Measurements from ENCODE around the gene KRTDAP.

The KRTDAP gene

DNA sequence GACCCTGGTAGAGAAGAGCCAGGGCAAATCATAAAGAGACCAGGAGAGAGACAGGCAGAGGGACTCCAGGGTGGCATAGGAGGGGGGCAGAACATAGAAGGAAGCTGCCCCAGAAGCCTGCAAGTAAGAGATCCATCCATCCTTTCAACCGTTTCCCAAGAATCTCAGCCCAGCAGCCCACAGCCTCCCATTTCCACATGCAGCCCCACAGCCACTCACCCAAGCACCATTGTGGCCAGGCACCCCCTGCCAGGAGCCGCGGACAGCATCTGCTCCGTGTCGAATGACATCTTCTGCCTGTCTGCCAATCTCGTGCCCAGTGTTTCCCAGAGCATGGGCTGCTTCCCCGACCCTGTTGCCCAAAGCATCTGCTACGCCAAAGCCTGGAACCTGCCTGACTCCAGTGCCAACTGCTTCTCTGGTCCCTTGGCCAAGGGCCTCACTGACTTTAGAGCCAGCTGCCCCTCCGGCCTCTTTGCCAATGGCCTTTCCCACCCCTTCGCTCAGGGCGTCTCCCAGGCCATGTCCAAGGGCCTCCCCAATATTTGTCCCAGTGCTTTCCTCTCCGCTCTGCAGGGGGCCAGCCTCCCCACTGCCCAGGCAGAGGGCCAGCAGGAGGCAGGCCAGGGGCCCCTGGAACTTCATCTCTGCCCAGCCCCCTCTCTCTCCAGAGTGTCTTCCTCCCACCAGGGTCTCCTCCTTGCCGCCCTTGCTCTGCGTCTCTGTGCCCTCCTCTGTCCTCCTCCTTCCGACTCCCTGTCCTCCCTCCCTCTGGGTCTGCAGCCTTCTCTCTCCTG is 22.8 kb upstream of the KRTDAP start:
- DNase-seq (ENCODE audit: low read depth): no peak

DNA sequence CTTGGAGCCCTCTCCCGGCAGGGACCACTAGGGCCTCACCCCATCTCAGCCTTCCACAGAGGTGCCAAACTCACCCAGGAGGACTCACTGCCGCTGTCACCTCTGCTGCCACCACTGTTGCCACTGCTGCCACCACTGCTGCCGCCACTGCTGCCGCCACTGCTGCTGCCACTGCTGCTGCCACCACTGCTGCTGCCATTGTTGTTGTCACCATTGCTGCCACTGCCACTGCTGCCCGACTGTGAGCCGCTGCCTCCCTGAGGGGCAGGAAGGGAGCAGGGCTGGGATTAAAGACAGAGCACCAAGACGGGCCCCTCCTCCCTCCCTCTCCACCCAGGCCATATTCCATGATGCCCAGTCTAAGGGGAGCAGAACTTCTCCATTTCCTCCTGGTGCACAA is 21.1 kb upstream of the KRTDAP start:
- no peak for DNase-seq (ENCODE audit: low read depth)

GRCh38 chr19:35510626-35510964 is 20.3 kb upstream of the KRTDAP start:
- no peak for DNase-seq (ENCODE audit: low read depth)

DNA sequence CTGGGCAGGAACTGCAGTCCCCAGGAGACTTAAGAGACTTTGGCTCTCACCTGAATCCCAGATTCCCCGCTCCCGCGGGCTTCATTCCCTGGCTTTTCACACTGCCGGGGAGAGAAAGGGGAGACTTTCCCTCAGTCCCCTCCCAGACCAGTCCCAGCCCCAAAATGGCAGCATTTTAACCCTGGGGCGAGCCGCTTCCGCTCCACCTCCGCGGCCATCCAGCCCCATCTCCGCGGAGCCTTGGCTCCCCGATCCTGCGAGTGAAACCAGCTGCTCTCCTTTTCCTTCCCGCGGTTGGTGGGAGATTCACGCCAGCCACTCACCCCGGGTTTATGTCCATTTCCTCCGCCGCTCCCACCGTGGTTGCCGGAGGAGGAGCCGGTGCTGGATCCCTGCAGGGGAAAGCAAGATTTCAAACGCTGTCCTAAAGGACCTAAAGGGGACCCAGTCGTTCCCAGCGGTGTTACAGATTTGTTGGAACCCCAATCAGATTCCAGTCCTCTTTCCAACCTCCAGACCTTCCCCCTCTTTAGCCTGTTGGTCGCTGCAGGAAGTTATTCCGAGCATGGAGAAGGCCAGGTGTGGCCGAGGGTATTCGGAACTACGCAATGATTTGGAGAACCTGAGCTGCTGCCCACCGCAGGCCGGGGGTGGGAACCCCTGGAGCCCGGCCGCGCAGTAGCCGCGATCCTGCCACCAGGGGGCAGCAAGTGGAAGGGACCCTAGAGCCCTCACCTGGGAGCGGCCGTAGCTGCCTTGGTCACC is 19.8 kb upstream of the KRTDAP start:
- DNase-seq (ENCODE audit: low read depth): peak; percentile 65

GRCh38 chr19:35509018-35509652 is 18.9 kb upstream of the KRTDAP start:
- DNase-seq (ENCODE audit: low read depth): no peak

DNA sequence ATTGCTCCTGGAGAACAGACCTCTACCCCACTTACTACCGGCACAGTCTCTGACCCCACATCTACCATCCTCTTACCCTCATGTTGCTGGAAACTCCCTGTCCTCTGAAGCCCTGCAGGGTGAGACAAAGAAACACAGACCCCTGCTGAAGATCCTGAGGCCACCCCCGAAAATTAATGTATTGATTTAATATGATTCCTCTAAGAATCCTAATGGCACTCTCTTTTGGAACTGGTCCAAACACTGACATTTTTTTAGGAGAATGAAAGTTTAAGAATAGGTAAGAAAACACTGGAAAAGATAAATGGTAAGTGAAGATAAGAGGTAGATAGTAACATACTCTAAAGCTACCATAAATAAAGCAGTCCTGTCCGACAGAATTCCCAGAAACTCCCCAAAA is 17.9 kb upstream of the KRTDAP start:
- DNase-seq (ENCODE audit: low read depth): no peak

DNA sequence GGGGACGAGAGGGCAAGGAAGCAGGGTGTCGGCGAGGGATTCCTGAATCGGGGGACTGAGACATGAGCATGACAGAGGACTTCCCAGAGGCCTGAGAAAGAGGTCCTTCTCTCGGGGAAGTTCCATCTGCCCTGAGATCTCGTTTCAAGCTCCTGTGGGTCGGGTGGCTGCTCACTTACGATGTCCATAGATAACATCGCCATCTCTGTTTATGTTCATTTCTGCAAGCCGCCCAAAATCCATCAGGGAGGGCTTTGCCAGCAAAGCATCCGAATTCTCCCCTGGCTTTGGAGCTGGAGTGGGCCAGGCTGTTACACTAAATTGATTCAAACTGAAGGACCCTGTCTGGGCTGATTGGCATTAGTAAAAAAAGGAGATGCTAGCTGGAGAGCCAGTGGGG is 17.3 kb upstream of the KRTDAP start:
- DNase-seq (ENCODE audit: low read depth): no peak

GRCh38 chr19:35506011-35506410 is 15.7 kb upstream of the KRTDAP start:
- DNase-seq (ENCODE audit: low read depth): no peak

- no peak for DNase-seq (ENCODE audit: low read depth)
These were observed 12.5 kb upstream of the KRTDAP start for GRCh38 chr19:35502751-35503150.

DNA sequence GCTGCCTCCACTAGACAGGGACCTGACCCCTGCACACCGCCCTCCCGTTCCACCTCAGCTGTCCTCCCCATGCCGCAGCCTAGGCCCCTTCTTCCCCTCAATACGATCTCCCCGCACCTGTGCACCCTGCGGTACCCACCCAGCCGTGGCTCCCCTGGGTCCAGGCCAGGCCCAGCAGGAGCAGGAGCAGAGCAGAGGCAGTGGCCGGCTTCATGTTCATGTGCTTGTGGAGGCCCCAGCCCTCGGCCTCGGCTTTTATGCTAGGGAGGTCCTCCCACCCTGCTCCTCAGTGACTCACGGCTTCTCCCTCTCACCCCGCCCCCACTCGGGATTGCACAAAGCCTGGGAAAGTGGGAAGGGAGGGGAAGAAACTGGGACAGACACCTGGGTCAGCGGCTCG is 11.4 kb upstream of the KRTDAP start:
- DNase-seq (ENCODE audit: low read depth): no peak

DNA sequence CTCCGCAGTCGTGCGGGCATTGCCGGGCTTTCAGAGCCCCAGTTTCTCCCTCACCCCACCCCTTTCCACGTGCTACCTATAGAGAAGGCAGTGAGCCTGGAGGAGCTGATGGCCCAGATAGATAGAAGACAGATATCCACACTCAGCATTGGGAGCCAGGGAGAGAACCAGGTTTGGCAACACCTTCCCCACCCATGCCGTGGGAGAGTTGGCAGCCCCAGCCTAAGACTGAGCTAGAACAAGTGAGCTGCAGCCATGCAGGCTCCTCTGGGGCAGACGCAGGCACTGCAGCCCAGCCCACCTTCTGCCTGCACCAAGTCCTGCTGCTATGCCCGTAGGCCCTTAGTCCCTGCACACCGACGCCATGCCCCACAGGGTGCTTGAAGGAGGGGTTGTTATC is 10.3 kb upstream of the KRTDAP start:
- DNase-seq (ENCODE audit: low read depth): no peak

- DNase-seq (ENCODE audit: low read depth): no peak
These were observed 8.8 kb upstream of the KRTDAP start for GRCh38 chr19:35498984-35499527.

- no peak for DNase-seq (ENCODE audit: low read depth)
These were observed 8.0 kb upstream of the KRTDAP start for GRCh38 chr19:35498220-35498619.

DNA sequence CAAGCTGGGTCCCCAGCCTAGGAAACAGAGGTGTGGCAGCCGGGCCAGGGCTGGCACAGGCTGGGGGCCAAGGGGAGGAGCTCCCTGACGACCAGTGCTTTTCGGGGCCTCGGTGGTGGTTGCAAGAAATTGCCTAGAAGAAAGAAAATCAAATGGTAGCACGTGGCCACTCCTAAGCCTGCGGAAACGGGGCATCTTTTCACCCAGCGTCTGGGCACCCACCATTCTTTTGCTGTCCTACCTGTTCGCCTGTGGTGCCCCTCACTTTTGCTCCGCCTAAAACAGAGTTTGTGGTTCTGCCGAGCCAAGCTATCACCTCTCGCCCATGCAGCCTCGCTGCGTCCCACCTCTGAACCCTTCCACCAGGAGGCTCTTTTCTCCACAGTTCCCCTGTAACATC is 7.1 kb upstream of the KRTDAP start:
- DNase-seq (ENCODE audit: low read depth): no peak

DNA sequence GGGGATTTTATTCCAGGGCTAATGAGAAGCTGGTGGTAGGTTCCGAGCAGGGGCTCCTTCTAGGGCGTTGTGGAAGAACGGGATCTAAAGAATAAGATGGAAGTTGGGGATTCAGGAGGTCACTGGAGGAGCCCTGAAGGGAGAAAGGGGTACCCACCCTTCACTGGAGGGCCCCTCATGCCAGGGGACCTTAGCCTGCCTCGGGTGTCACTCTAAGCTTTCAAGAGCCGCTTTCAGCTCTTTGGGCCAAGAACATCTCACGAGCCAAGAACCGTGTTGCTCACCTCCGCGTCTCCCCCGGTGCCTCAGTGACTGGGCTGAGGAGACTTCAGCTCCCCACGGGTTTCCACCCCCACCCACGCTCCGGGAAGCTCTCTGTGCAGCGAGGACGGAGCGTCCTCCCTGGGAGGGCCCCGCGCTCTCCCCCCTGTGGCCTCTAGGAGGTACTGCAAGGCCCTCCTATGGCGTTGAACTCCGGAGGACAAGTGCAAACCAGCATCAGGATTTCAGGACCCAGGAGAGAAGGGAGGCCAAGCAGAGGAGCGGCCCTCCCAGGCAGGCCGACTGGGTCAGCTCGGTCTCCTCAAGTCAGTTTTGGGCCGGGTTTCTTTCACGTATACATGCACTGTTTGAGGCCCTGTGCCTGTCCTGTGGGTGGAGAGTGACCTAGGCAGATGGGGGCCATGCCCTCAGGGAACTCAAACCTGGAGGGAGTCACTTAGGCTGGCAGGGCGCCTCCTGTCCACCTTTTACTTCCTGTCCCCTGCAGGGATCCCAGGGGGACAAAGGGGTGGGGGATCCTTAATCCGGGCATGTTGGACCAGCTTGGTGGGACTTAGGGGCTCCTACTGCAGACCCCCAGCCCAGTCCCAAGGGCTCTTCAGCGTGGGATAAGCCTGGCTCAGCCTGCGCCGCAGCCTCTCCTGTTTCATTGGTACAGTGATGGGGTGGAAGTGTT is 5.1 kb upstream of the KRTDAP start:
- DNase-seq (ENCODE audit: low read depth): peak; percentile 72

DNA sequence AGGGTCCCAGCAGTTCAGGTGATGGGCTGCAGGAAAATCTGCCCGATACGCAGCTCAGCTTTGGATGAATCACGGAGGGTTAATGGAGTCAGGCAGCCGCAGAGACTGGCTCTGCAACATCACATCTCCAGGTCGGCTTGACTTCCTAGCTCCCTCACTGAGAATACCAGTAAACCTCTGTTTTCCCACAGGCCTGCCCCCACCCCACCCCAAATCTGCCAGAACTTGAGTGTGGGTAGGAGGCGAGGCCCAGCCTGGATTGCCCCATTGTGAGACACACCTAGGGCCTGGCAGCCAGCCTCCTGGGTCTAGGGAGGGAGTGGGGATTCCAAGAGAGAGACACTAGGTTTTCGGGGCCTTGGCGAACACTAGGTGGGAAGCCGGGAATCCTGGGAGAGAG is 3.7 kb upstream of the KRTDAP start:
- DNase-seq (ENCODE audit: low read depth): no peak

- no peak for DNase-seq (ENCODE audit: low read depth)
These were observed 1.6 kb upstream of the KRTDAP start for GRCh38 chr19:35491836-35492360.

GRCh38 chr19:35488677-35489076 is 1.6 kb downstream of the KRTDAP start:
- no peak for DNase-seq (ENCODE audit: low read depth)

GRCh38 chr19:35487656-35488182 is 2.5 kb downstream of the KRTDAP start:
- no peak for DNase-seq (ENCODE audit: low read depth)

DNA sequence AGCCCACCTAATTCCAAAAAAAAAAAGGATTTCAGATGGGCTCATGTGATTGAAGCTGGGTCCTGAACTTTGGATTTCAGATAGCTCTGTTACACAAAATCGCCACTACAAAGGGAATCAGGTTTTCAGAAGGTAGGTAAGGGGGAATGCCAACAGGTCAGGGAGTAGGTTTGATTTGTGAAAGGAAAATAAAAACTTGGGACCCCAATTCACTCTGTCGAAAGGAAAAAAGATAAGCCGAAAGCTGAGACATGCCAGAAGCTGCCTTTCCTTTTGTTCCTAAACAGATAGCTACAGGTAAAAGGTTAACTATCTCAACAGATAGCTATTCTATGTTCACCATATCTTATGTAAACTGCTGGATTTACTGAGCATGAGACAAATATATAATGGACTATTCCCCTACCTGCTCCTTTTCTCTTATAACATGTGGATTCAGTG is 4.0 kb downstream of the KRTDAP start:
- no peak for DNase-seq (ENCODE audit: low read depth)

Data from ELR (cell line).